H9 (cell line): Measurements from ENCODE around the gene ACTN2. TPM values are rescaled to one million over a fixed set of nuclear protein-coding genes. Genes with fewer than 3 reads are reported as not detected.

Source experiments
- DNase-seq: peaks from one replicate; pipeline ENCODE4 v3.0.0-alpha.2; 2017
- H2AFZ ChIP-seq: one replicate; pipeline ENCODE4 v1.6.1; 2013; ENCODE audit warnings: mild to moderate bottlenecking, low read length, control low read depth, moderate library complexity
- H2AK5ac ChIP-seq: 2 replicates; pipeline ENCODE4 v1.6.1; 2013; ENCODE audit warnings: low read length, control low read depth, mixed read lengths; ENCODE audit not compliant: insufficient read length
- H2BK120ac ChIP-seq: one replicate; pipeline ENCODE4 v1.6.1; 2013; ENCODE audit warnings: low read depth, mild to moderate bottlenecking, low read length, control low read depth, inconsistent platforms; ENCODE audit not compliant: poor library complexity, severe bottlenecking
- H2BK12ac ChIP-seq: 2 replicates; pipeline ENCODE4 v1.6.1; 2013; ENCODE audit warnings: low read length, control low read depth, mixed read lengths, low read depth; ENCODE audit not compliant: insufficient read length
- H2BK15ac ChIP-seq: 2 replicates; pipeline ENCODE4 v1.6.1; 2013; ENCODE audit warnings: low read depth, low read length, control low read depth
- H2BK20ac ChIP-seq: one replicate; pipeline ENCODE4 v1.6.1; 2013; ENCODE audit warnings: low read depth, mild to moderate bottlenecking, low read length, control low read depth, inconsistent platforms; ENCODE audit not compliant: poor library complexity, severe bottlenecking
- H2BK5ac ChIP-seq: 2 replicates; pipeline ENCODE4 v1.6.1; 2013; ENCODE audit warnings: low read length, control low read depth, mixed read lengths; ENCODE audit not compliant: insufficient read length
- H3K14ac ChIP-seq: 2 replicates; pipeline ENCODE4 v1.6.1; 2013; ENCODE audit warnings: low read length, control low read depth; ENCODE audit not compliant: insufficient read depth
- H3K18ac ChIP-seq: 2 replicates; pipeline ENCODE4 v1.6.1; 2013; ENCODE audit warnings: low read depth, mild to moderate bottlenecking, mixed read lengths, low read length, control low read depth; ENCODE audit not compliant: insufficient read length
- H3K23ac ChIP-seq: 2 replicates; pipeline ENCODE4 v1.6.1; 2013; ENCODE audit warnings: low read length, control low read depth, mixed read lengths, low read depth; ENCODE audit not compliant: insufficient read length
- H3K23me2 ChIP-seq: 2 replicates; pipeline ENCODE4 v1.6.1; 2013; ENCODE audit warnings: low read depth, mild to moderate bottlenecking, mixed read lengths, low read length, control low read depth; ENCODE audit not compliant: insufficient read length, poor library complexity, severe bottlenecking
- H3K27ac ChIP-seq: 2 replicates; pipeline ENCODE4 v1.5.1; 2013; ENCODE audit warnings: low read length, control low read depth, mixed read lengths, low read depth; ENCODE audit not compliant: insufficient read length
- H3K27me3 ChIP-seq: 2 replicates; pipeline ENCODE4 v1.6.1; 2013; ENCODE audit warnings: low read length, control low read depth, inconsistent platforms; ENCODE audit not compliant: insufficient read depth
- H3K4ac ChIP-seq: 2 replicates; pipeline ENCODE4 v1.6.1; 2013; ENCODE audit warnings: low read depth, mild to moderate bottlenecking, control low read depth, inconsistent platforms, low read length, moderate library complexity
- H3K4me1 ChIP-seq: 2 replicates; pipeline ENCODE4 v1.6.1; 2013; ENCODE audit warnings: low read length, control low read depth, inconsistent platforms; ENCODE audit not compliant: insufficient read depth
- H3K4me2 ChIP-seq: 2 replicates; pipeline ENCODE4 v1.6.1; 2013; ENCODE audit warnings: low read length, control low read depth, mixed read lengths; ENCODE audit not compliant: insufficient read length, insufficient read depth
- H3K56ac ChIP-seq: 2 replicates; pipeline ENCODE4 v1.6.1; 2013; ENCODE audit warnings: low read depth, mild to moderate bottlenecking, mixed read lengths, low read length, control low read depth; ENCODE audit not compliant: insufficient read length
- H3K79me1 ChIP-seq: 2 replicates; pipeline ENCODE4 v1.6.1; 2013; ENCODE audit warnings: low read depth, mild to moderate bottlenecking, moderate library complexity, low read length, control low read depth, inconsistent platforms; ENCODE audit not compliant: insufficient read depth, poor library complexity, severe bottlenecking
- H3K79me2 ChIP-seq: 2 replicates; pipeline ENCODE4 v1.6.1; 2013; ENCODE audit warnings: low read length, control low read depth, inconsistent platforms; ENCODE audit not compliant: insufficient read depth
- H3K9ac ChIP-seq: 2 replicates; pipeline ENCODE4 v1.6.1; 2013; ENCODE audit warnings: low read length, control low read depth, mixed read lengths; ENCODE audit not compliant: insufficient read length; ENCODE audit errors: extremely low read depth
- H3K9me3 ChIP-seq: one replicate; pipeline ENCODE4 v1.6.1; 2013; ENCODE audit warnings: low read depth, low read length, inconsistent platforms; ENCODE audit not compliant: control insufficient read depth
- H3T11ph ChIP-seq: one replicate; pipeline ENCODE4 v1.6.1; 2013; ENCODE audit warnings: mild to moderate bottlenecking, low read length, control low read depth, inconsistent platforms
- H4K20me1 ChIP-seq: one replicate; pipeline ENCODE4 v1.6.1; 2013; ENCODE audit not compliant: control insufficient read depth, insufficient read length, insufficient read depth
- H4K5ac ChIP-seq: 2 replicates; pipeline ENCODE4 v1.6.1; 2013; ENCODE audit warnings: low read depth, mild to moderate bottlenecking, mixed read lengths, low read length, control low read depth; ENCODE audit not compliant: insufficient read length
- H4K8ac ChIP-seq: replicated peaks from 2 replicates; pipeline ENCODE4 v1.6.1; 2013; ENCODE audit warnings: low read length, control low read depth, mixed read lengths, low read depth; ENCODE audit not compliant: insufficient read length
- H4K91ac ChIP-seq: 2 replicates; pipeline ENCODE4 v1.6.1; 2013; ENCODE audit warnings: low read depth, mild to moderate bottlenecking, moderate library complexity, mixed read lengths, low read length, control low read depth; ENCODE audit not compliant: insufficient read length
- H3K27ac Mint-ChIP-seq, 3 experiments: 2 replicates in 2 of 3; 3 replicates in 1 of 3; pipeline ENCODE4 v1.8.0; 2020 to 2021; ENCODE audit warnings: mixed read lengths in 3 of 3, mild to moderate bottlenecking in 1 of 3, moderate library complexity in 1 of 3
- H3K27me3 Mint-ChIP-seq: 2 replicates; pipeline ENCODE4 v1.8.0; 2021; ENCODE audit warnings: low read depth, mild to moderate bottlenecking, moderate library complexity, mixed read lengths
- H3K36me3 Mint-ChIP-seq, 3 experiments: 2 replicates in 2 of 3; 3 replicates in 1 of 3; pipeline ENCODE4 v1.8.0; 2020 to 2021; ENCODE audit warnings: low read depth in 3 of 3, mixed read lengths in 3 of 3; ENCODE audit not compliant: insufficient read depth in 1 of 3
- H3K4me1 Mint-ChIP-seq, 2 experiments: 2 replicates each; pipeline ENCODE4 v1.8.0; 2020; ENCODE audit warnings: mixed read lengths in 2 of 2
- H3K4me3 Mint-ChIP-seq, 2 experiments: 2 replicates in 1 of 2; 3 replicates in 1 of 2; pipeline ENCODE4 v1.8.0; 2020 to 2021; ENCODE audit warnings: mild to moderate bottlenecking in 2 of 2, mixed read lengths in 2 of 2, moderate library complexity in 1 of 2
- H3K9me3 Mint-ChIP-seq, 2 experiments: 2 replicates in 1 of 2; 3 replicates in 1 of 2; pipeline ENCODE4 v1.8.0; 2020; ENCODE audit warnings: mild to moderate bottlenecking in 2 of 2, mixed read lengths in 2 of 2, moderate library complexity in 1 of 2
- CTCF ChIP-seq: fragments of 200-600 bp; sonication (generic); conservative IDR thresholded peaks from 3 replicates; pipeline ENCODE4 v1.8.0; 2021; ENCODE audit warnings: antibody characterized with exemption, mild to moderate bottlenecking
- WGBS: extraction: QIAGEN DNeasy Blood & Tissue Kit; methylation state at CpG from one replicate; pipeline ENCODE4 v1.1.7; 2013; ENCODE audit warnings: missing lambda C conversion rate, low lambda C conversion rate, mixed read lengths; ENCODE audit not compliant: insufficient read length; ENCODE audit errors: extremely low coverage; 5-methylcytosine and 5-hydroxymethylcytosine counted together
- total RNA-seq: library from RNA; stranded (reverse); gene quantifications from 2 replicates; pipeline ENCODE4 v1.2.1, GENCODE V29; 2021

The ACTN2 gene
- total RNA-seq, 1 experiment from 2014 or later = 2.3 TPM

- Histone ChIP-seq H3K4me1 (no peaks in the 10 kb centered on the region), H3K23ac (no peak overlapping the region), H3K79me2 (no peaks in the 10 kb centered on the region), H2BK20ac (no peak overlapping the region), H3K79me1 (no peaks in the 10 kb centered on the region), H4K8ac (no peak overlapping the region), H2BK120ac (no peak overlapping the region), H3K56ac (no peak overlapping the region), H3K4me2 (no peak overlapping the region), H2AFZ (no peak overlapping the region), H3K27me3 (no peaks in the 10 kb centered on the region), H3T11ph (no peak overlapping the region), H3K27ac (no peak overlapping the region), H2BK12ac (no peak overlapping the region), H3K9me3 (no peaks in the 10 kb centered on the region), H3K4ac (no peak overlapping the region), H4K91ac (no peak overlapping the region), H3K9ac (no peak overlapping the region), H2BK15ac (no peak overlapping the region), H2BK5ac (no peak overlapping the region), H3K23me2 (no peaks in the 10 kb centered on the region), H4K20me1 (no peaks in the 10 kb centered on the region), H4K5ac (no peak overlapping the region), H2AK5ac (no peak overlapping the region), H3K14ac (no peak overlapping the region), H3K18ac (no peak overlapping the region)
- no peak for TF ChIP-seq CTCF
- no peak for DNase-seq
- no peaks in the 10 kb centered on the region; the same call in 1 of the 2 replicates for H3K27me3 Mint-ChIP-seq
- no peak overlapping the region for H3K27ac Mint-ChIP-seq
- no peaks in the 10 kb centered on the region for H3K36me3 Mint-ChIP-seq
- no CpG with 5 or more reads among the region's 4 CpGs for WGBS
- no peak overlapping the region for H3K4me3 Mint-ChIP-seq
- no peaks in the 10 kb centered on the region for H3K9me3 Mint-ChIP-seq
- H3K4me1 Mint-ChIP-seq = no peaks in the 10 kb centered on the region
Observed at GRCh38 chr1:236639686-236640085, 46.6 kb upstream of the ACTN2 start.
